Motor neuron (in vitro differentiated cells): ENCODE results near the gene MFAP4. TPM values are rescaled to one million over a fixed set of nuclear protein-coding genes. Genes with fewer than 3 reads are reported as not detected.

Source experiments
- ATAC-seq, 8 experiments: fragments of 200-7000 bp; cut with Tn5 transposase; replicated peaks in 6 of 8; 2 replicates each; pipeline ENCODE4 v1.8.0; 2021; ENCODE audit warnings: mild to moderate bottlenecking in 8 of 8, moderate library complexity in 8 of 8
- H3K27ac ChIP-seq, 2 donors: fragments of 250-450 bp; sonication (Bioruptor Pico); 2 replicates each; pipeline ENCODE4 v1.9.0; 2021; ENCODE audit warnings: antibody characterized with exemption in 2 of 2, mild to moderate bottlenecking in 2 of 2, moderate library complexity in 1 of 2
- H3K4me1 ChIP-seq, 2 donors: fragments of 250-450 bp; sonication (Bioruptor Pico); replicated peaks in 1 of 2; 2 replicates each; pipeline ENCODE4 v1.6.1; 2021; ENCODE audit warnings: antibody characterized with exemption in 2 of 2, mild to moderate bottlenecking in 2 of 2, moderate library complexity in 1 of 2
- H3K4me3 ChIP-seq, 5 donors: fragments of 250-450 bp; sonication (Bioruptor Pico); 2 replicates each; pipeline ENCODE4 v1.9.0; 2021; ENCODE audit warnings: antibody characterized with exemption in 5 of 5, mild to moderate bottlenecking in 5 of 5, moderate library complexity in 4 of 5
- WGBS, 10 experiments: fragments of 450-650 bp; shearing (Covaris generic); methylation state at CpG; one replicate each; pipeline ENCODE4 v1.0.0; 2022; 5-methylcytosine and 5-hydroxymethylcytosine counted together
- in situ Hi-C, 9 experiments: fragments of 400-800 bp; cut with MboI; loops; one replicate each; pipeline ENCODE4 v1.15.0; 2021; ENCODE audit warnings: low sequenced_read_pairs in 9 of 9, low pct_unique_long_range_greater_than_20kb in 2 of 9; ENCODE audit not compliant: unreplicated experiment in 9 of 9
- total RNA-seq, 8 experiments: library from RNA; unstranded; fragments of 300-600 nt; gene quantifications; 2 replicates each; pipeline versions ENCODE4 v1.2.3 to v1.2.4, GENCODE V29; 2022

MFAP4 gene
- total RNA-seq, 8 experiments from 2014 or later: 3.2 to 186 (median 7.0) TPM

DNA sequence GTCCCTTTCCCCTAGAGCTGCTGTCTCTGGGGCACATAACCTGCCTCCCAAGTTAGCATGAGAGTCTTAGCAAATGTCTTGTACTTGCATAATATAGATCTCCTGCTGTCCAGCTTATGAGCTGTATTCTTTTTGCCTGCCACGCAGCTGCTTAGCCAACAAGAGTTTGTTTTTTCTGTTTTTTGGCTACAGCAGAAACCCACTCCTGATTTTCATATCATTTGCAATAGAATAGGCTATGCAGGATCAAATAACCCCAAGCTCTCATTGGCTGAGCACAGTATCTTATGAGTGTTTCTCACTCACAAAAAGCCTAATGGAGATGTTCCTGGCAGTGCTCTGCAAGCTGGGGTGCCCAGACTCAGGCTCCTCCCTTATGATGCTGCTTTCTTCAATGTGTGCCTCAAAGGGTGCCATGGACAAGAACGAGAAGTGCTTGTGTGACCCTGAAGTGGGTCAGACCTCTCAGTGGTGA, 47.6 kb downstream of the MFAP4 start:
- no peak overlapping the region for H3K4me3 ChIP-seq
- 0 to 80% (median 34%) methylated on average over 1 to 2 of the region's 2 CpGs; no CpG with 5 or more reads in 4 of the 10 experiments for WGBS, 10 experiments
- H3K27ac ChIP-seq: no peak overlapping the region
- ATAC-seq: peak in 3 of 8 experiments; percentile 56 to 86 (median 63)
- in situ Hi-C loops: no loop called here
- peaks cover 15 to 20% of the 10 kb centered on the region in 2 donors for H3K4me1 ChIP-seq

DNA sequence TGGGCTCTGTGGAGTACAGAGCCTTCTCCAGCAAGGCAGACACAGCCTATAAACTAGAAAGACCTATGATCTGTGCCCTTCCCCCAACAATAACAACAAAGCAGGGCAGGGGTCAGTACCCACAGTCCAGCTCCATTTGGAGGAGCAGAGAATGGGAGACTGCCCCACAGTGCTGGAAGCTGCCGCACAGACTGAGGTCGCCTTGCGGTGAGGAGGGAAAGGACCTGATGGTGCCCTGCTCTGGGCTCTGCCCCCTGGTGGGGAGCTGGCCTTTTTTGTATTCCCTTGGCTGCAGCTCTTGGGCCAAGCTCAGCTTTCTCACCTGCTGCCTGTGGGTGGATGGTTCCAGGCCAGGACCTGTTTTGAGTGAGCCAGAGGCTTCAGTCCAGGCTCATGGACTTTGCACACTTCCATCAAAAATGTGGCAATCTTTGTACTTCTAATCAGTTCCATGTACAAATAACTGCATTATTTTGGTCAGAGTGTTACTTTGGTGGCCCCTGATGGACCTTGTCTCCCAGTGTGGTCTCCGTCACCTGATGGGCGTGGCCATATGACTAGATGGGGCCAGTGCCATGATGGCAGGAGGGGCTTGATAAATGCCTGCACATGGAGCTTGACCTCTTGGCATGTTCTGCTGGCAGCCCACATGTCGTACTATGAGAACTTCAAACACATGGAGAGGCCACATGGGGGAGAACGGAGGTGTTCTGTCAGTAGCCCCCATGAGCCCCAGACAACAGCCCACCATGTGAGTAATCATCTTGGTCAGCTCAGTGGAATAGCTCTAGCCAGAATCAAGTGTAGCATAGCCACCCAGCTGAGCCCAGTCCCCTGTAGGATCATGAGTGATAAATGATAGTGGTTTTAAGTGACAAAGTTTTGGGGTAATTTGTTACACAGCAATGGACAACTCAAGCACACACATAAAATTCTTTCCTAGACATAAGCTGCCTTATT, 48.7 kb downstream of the MFAP4 start:
- Histone ChIP-seq H3K27ac (peak overlapping the region in 1 of 2 donors; percentile 85), H3K4me3 (no peak overlapping the region), H3K4me1 (peaks cover 15 to 20% of the 10 kb centered on the region in 2 donors)
- WGBS, 10 experiments: 38 to 100% (median 87%) methylated on average over 1 to 2 of the region's 7 CpGs; no CpG with 5 or more reads in 6 of the 10 experiments
- ATAC-seq: peak in 3 of 8 experiments; percentile 5 to 43 (median 5)
- in situ Hi-C loops: no loop called here

DNA sequence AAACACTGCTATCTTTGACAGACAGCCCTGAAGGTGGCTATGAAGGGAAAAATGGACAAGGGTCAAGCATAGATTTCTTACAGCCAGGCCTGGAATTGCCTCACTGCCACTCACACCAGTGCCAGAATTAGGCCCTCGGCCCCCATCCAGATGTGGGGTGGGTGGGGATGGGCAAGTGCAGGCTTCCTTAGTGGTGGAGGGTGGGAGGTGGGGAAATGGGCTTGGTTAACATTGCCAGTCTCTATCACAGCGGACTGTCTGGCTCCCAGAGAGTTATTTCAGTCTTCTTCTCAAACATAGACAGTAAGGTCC, 49.3 kb downstream of the MFAP4 start:
- no peak for ATAC-seq
- in situ Hi-C loops: no loop called here
- Histone ChIP-seq H3K4me1 (peaks cover 15 to 20% of the 10 kb centered on the region in 2 donors), H3K4me3 (no peak overlapping the region), H3K27ac (peak overlapping the region in 1 of 2 donors; percentile 85)
- no CpG with 5 or more reads among the region's 2 CpGs for WGBS, 10 experiments

DNA sequence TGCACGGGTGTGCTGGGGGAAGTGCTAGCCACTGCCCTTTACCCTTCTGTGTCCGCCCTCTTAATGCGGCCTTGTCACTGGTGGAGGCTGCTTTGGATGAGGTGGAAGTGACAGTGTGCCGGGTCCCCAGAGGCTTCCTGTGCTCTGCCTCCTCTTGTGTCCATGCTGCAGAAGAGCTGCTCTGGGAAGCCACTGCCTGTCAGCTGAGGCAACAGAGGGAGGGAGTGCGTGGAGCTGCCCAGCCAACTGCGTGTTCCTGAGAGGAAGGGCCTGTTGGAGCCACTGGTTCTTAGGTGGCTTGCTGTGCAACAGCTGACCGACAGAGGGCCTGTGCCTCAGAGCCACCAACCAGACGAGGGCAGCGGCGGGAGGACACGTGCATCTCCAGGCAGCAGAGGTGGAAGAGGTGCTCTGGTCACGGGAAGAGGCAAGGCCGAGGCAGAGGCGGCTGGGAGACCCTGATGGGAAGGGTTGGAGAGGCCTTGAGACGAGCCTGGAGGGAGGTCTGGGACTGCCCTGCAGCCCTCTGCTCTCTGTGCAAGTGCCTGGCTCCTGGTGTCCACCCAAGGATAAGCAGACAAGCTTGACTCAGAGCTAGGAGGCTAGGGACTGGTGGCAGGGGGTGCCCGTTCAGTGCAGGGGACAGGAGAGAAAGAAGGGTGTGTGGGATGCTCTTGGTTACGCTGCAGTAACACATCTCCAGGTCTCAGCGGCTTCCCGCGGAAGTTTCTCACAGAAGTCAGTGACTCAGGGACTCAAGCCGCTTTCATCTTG, 49.9 kb downstream of the MFAP4 start:
- 40 to 75% (median 67%) methylated on average over 1 to 7 of the region's 21 CpGs; no CpG with 5 or more reads in 6 of the 10 experiments for WGBS, 10 experiments
- peak in 5 of 8 experiments; percentile 74 to 94 (median 92) for ATAC-seq
- Histone ChIP-seq H3K4me3 (no peak overlapping the region), H3K27ac (peak overlapping the region; percentile 53 to 85), H3K4me1 (peaks cover 15 to 20% of the 10 kb centered on the region in 2 donors)
- in situ Hi-C loops: no loop called here

DNA sequence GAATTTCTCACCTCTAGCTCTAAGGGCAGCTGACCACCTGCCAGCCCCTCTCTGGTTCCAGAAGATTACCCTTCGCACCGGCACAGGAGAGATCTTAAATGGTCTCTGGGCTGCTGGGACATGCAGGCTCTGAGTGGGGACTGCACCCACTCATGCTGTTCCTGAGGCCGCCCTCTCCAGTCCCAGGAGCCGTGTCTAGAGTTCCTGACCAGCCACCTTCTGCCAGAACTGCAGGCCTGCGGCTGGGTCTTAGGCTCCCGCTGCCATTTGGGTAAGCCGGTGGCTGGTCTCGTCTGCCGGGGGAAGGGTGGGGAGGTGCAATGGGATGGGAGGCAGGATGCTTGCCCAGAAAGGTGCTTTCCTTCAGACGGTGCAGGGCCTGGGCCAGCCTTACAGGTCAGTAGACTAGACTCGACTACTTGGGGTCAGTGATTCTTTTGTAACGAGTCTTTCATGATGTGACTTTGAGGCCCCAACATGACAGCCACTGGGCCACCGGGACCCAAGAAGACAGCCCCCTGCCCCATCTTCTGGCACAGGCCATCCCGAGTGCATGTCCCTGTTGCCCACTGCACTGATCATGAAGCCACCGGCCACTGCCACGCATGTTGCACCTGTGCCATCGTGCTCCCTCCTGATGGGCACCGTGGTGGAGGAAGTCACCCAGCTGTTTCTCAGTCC, 50.9 kb downstream of the MFAP4 start:
- no peak for ATAC-seq
- H3K4me3 ChIP-seq: no peak overlapping the region
- 73 to 96% (median 78%) methylated on average over 5 to 8 of the region's 18 CpGs; no CpG with 5 or more reads in 7 of the 10 experiments for WGBS, 10 experiments
- in situ Hi-C loops: no loop called here
- peak overlapping the region; percentile 45 to 85 for H3K27ac ChIP-seq
- peaks cover 15 to 23% of the 10 kb centered on the region in 2 donors for H3K4me1 ChIP-seq

DNA sequence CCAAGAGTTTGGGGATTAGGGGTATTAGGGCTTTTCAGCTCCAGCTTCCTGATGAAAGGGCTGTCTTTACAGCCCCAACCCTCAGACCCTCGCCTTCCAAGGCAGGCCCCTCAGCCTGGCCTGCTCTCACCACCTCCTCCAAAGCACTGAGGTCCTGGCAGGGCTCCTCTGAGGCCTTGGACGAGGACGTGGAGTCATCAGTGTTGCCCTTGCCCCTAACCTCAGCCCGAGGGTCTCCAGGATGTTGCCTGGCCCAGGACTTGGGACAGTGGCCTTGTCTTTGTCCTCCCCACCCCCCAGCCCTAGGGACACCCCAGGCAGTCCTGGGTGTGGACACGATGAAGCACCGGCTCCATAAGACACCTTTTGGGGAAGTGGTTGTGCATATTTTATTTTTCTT, 52.7 kb downstream of the MFAP4 start:
- Histone ChIP-seq H3K4me3 (no peak overlapping the region), H3K27ac (no peak overlapping the region), H3K4me1 (peaks cover 15 to 23% of the 10 kb centered on the region in 2 donors)
- no peak for ATAC-seq
- in situ Hi-C loops: no loop called here
- 79 to 100% (median 90%) methylated on average over 1 to 2 of the region's 6 CpGs; no CpG with 5 or more reads in 7 of the 10 experiments for WGBS, 10 experiments

DNA sequence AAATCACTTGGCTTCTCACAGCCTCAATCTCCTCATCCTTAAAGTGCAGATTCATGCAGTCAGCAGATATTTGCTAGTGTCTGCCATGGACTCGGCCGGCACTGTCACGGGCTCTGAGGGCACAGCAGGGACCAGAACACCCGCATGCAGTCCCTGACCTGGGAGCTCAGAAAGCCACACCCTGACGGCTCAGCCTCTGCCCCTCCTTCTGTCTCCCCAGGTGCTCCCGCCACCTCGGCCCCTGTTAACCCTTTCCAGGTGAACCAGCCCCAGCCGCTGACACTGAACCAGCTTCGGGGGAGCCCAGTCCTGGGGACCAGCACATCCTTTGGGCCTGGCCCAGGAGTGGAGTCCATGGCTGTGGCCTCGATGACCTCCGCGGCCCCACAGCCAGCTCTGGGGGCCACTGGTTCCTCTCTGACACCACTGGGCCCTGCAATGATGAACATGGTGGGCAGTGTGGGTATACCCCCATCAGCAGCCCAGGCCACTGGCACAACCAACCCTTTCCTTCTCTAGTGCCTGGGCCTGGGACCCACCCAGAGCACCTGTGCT, 53.2 kb downstream of the MFAP4 start:
- WGBS, 10 experiments: 89 to 100% methylated on average over 1 to 5 of the region's 12 CpGs; no CpG with 5 or more reads in 8 of the 10 experiments
- H3K4me1 ChIP-seq: peaks cover 15 to 23% of the 10 kb centered on the region in 2 donors
- in situ Hi-C loops: no loop called here
- no peak overlapping the region for H3K4me3 ChIP-seq
- ATAC-seq: no peak
- H3K27ac ChIP-seq: no peak overlapping the region

Other genes with a start within 250 kb of the MFAP4 start
- gene EPN2, start 149.8 kb downstream of the MFAP4 start, total RNA-seq: 10 to 100 TPM; 18.0 to 32.3 (median 20.7) TPM
- gene B9D1, start 24.5 kb downstream of the MFAP4 start, total RNA-seq: 10 to 100 TPM; 22.5 to 48.1 (median 36.5) TPM
- gene MAPK7, start 8.7 kb downstream of the MFAP4 start, total RNA-seq: 10 to 100 TPM in 7 of 8 experiments, 1 to 10 TPM in 1; 9.8 to 20.1 (median 13.4) TPM
- 1 to 10 TPM in 5 of 8 experiments, under 1 TPM in 2, not detected in 1; 0.35 to 3.7 (median 1.7) TPM for gene RNF112, start 24.0 kb upstream of the MFAP4 start, total RNA-seq
- gene SLC47A1, start 146.7 kb upstream of the MFAP4 start, total RNA-seq: 10 to 100 TPM in 1 of 8 experiments, 1 to 10 TPM in 2, under 1 TPM in 4, not detected in 1; 0.17 to 10.8 (median 0.81) TPM